CD14-positive monocyte (primary cell): ENCODE measurements around the gene LIG4. TPM values are rescaled to one million over a fixed set of nuclear protein-coding genes. Genes with fewer than 3 reads are reported as not detected.
A peak's percentile ranks its signal among the peaks of the same experiment; 100 is the strongest.

Experiments
- DNase-seq, 3 donors: peaks; one replicate each; pipeline ENCODE4 v3.0.0-alpha.2; 2011 to 2022
- H2AFZ ChIP-seq: 2 replicates; pipeline ENCODE4 v1.6.0; 2012; ENCODE audit warnings: mild to moderate bottlenecking, low read depth, low read length, inconsistent platforms; ENCODE audit not compliant: insufficient read depth, poor library complexity, severe bottlenecking
- H3K27ac ChIP-seq, 2 donors: 1 replicate in 1 of 2; 2 replicates in 1 of 2; pipeline ENCODE4 v1.5.1; 2012 to 2013; ENCODE audit warnings: low read length in 2 of 2, control low read depth in 1 of 2, inconsistent platforms in 1 of 2, low read depth in 1 of 2, mild to moderate bottlenecking in 1 of 2
- H3K27me3 ChIP-seq, 2 donors: one replicate each; pipeline versions ENCODE4 v1.6.0 to v1.6.1; 2011 to 2013; ENCODE audit warnings: low read length in 2 of 2; ENCODE audit not compliant: control insufficient read depth in 2 of 2, insufficient read depth in 2 of 2
- H3K36me3 ChIP-seq, 2 donors: replicated peaks in 1 of 2; 1 replicate in 1 of 2; 2 replicates in 1 of 2; pipeline versions ENCODE4 v1.5.1 to v1.6.1; 2012 to 2013; ENCODE audit warnings: low read length in 2 of 2, control low read depth in 1 of 2, inconsistent platforms in 1 of 2, mild to moderate bottlenecking in 1 of 2; ENCODE audit not compliant: insufficient read depth in 2 of 2, control insufficient read depth in 1 of 2
- H3K4me1 ChIP-seq, 2 donors: 1 replicate in 1 of 2; 2 replicates in 1 of 2; pipeline versions ENCODE4 v1.5.1 to v1.6.1; 2012 to 2013; ENCODE audit warnings: low read length in 2 of 2, control low read depth in 1 of 2, inconsistent platforms in 1 of 2, mild to moderate bottlenecking in 1 of 2, moderate library complexity in 1 of 2; ENCODE audit not compliant: insufficient read depth in 2 of 2, control insufficient read depth in 1 of 2
- H3K4me2 ChIP-seq: replicated peaks from 2 replicates; pipeline ENCODE3; 2012; ENCODE audit warnings: low read length, moderate library complexity, mild to moderate bottlenecking; ENCODE audit not compliant: poor library complexity, severe bottlenecking; ENCODE audit errors: extremely low read depth
- H3K4me3 ChIP-seq, 3 experiments: fragments of 200-600 bp in 1 of 3; sonication (generic) in 1 of 3; replicated peaks in 1 of 3; 1 replicate in 2 of 3; 2 replicates in 1 of 3; pipeline ENCODE4 v1.5.1; 2011 to 2013; ENCODE audit warnings: low read length in 3 of 3, mild to moderate bottlenecking in 3 of 3, control low read depth in 2 of 3, low read depth in 2 of 3, inconsistent platforms in 1 of 3, moderate library complexity in 1 of 3
- H3K79me2 ChIP-seq: 2 replicates; pipeline ENCODE4 v1.6.0; 2012; ENCODE audit warnings: mild to moderate bottlenecking, control low read depth, inconsistent platforms, low read length, moderate library complexity; ENCODE audit not compliant: insufficient read depth
- H3K9ac ChIP-seq: 2 replicates; pipeline ENCODE4 v1.6.0; 2017; ENCODE audit warnings: low read length, mild to moderate bottlenecking; ENCODE audit not compliant: insufficient read depth, poor library complexity, severe bottlenecking
- H3K9me3 ChIP-seq, 2 donors: replicated peaks in 1 of 2; 1 replicate in 1 of 2; 2 replicates in 1 of 2; pipeline versions ENCODE4 v1.5.1 to v1.6.1; 2012 to 2013; ENCODE audit warnings: low read length in 2 of 2, control low read depth in 1 of 2; ENCODE audit not compliant: control insufficient read depth in 1 of 2, insufficient read depth in 1 of 2
- H4K20me1 ChIP-seq: 2 replicates; pipeline ENCODE4 v1.6.0; 2012; ENCODE audit warnings: mild to moderate bottlenecking, low read length, control low read depth, moderate library complexity; ENCODE audit not compliant: insufficient read depth
- H3K27ac Mint-ChIP-seq, 7 donors: one replicate each; pipeline ENCODE4 v1.8.0; 2020; ENCODE audit warnings: mild to moderate bottlenecking in 7 of 7, mixed read lengths in 7 of 7, moderate library complexity in 6 of 7, inconsistent platforms in 2 of 7
- H3K27me3 Mint-ChIP-seq, 3 donors: one replicate each; pipeline ENCODE4 v1.8.0; 2021 to 2022; ENCODE audit warnings: low read depth in 3 of 3, mild to moderate bottlenecking in 3 of 3, mixed read lengths in 3 of 3, moderate library complexity in 3 of 3, inconsistent platforms in 1 of 3
- H3K36me3 Mint-ChIP-seq, 2 donors: one replicate each; pipeline ENCODE4 v1.8.0; 2020; ENCODE audit warnings: mixed read lengths in 2 of 2, inconsistent platforms in 1 of 2, mild to moderate bottlenecking in 1 of 2
- H3K4me1 Mint-ChIP-seq: one replicate; pipeline ENCODE4 v1.8.0; 2020; ENCODE audit warnings: mild to moderate bottlenecking, mixed read lengths
- H3K4me3 Mint-ChIP-seq, 2 donors: one replicate each; pipeline ENCODE4 v1.8.0; 2020; ENCODE audit warnings: mild to moderate bottlenecking in 2 of 2, mixed read lengths in 2 of 2, moderate library complexity in 1 of 2
- H3K9me3 Mint-ChIP-seq, 7 donors: one replicate each; pipeline ENCODE4 v1.8.0; 2020 to 2022; ENCODE audit warnings: mixed read lengths in 7 of 7, mild to moderate bottlenecking in 6 of 7, moderate library complexity in 6 of 7, inconsistent platforms in 2 of 7
- WGBS: methylation state at CpG from one replicate; pipeline ENCODE4 v1.1.5; 2013; ENCODE audit warnings: missing lambda C conversion rate; ENCODE audit not compliant: insufficient coverage; 5-methylcytosine and 5-hydroxymethylcytosine counted together
- intact Hi-C, 2 donors: fragments of 100-400 bp; cut with micrococcal nuclease; formaldehyde crosslinking; loops; one replicate each; pipeline versions ENCODE4 v1.15.0 to v1.15.1; 2023
- polyA plus RNA-seq, 3 donors: library from polyadenylated mRNA; depleted of rRNA in 1 of 3; unstranded in 2 of 3; stranded (reverse) in 1 of 3; fragments of 300-500 nt in 2 of 3; fragments of >200 nt in 1 of 3; fragmentation: Illumina TruSeq in 2 of 3; gene quantifications; 1 replicate in 2 of 3; 2 replicates in 1 of 3; pipeline ENCODE4 v1.2.3, GENCODE V29; 2012 to 2021
- TF ChIP-seq, protein P1 (sequence below): fragments of 200-600 bp; IDR thresholded peaks from one replicate; pipeline ENCODE4 v1.8.0; 2022; ENCODE audit warnings: antibody characterized with exemption, mild to moderate bottlenecking

Gene LIG4
- polyA plus RNA-seq, 3 donors = 3.7 to 6.2 (median 5.2) TPM

DNA sequence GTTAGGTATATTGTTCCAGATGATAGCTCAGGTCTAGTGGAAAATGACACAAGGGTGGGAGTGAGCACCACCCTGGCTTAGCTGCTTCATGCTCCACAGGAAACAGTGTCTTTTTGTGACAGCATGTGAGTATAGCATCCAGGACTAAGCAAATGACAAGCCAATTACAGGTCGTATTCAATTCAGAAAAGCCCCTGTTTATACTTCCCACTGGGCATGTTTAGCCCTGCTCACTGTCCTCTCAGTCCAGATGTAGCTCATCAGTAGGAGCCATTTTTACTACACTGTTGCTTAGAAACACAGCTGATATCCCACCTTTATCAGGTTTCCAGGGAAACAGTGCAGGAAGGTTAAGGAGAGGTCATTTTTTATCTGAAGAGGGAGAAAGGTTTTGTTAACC is 10.8 kb upstream of the LIG4 start:
- Mint-ChIP-seq H3K27me3 (no peaks in the 10 kb centered on the region), H3K27ac (peak overlapping the region in 2 of 7 donors; percentile 21 to 29), H3K36me3 (peaks cover 16 to 17% of the 10 kb centered on the region in 2 donors), H3K4me1 (peaks cover 12% of the 10 kb centered on the region), H3K9me3 (no peaks in the 10 kb centered on the region), H3K4me3 (no peak overlapping the region)
- Histone ChIP-seq H3K9me3 (no peaks in the 10 kb centered on the region), H3K27me3 (no peaks in the 10 kb centered on the region), H3K27ac (no peak overlapping the region), H3K79me2 (peaks cover 89% of the 10 kb centered on the region), H4K20me1 (peaks cover 38% of the 10 kb centered on the region), H3K9ac (no peak overlapping the region), H3K36me3 (peaks cover 10 to 23% of the 10 kb centered on the region in 2 donors), H3K4me2 (no peak overlapping the region), H3K4me1 (no peaks in the 10 kb centered on the region), H2AFZ (no peak overlapping the region), H3K4me3 (no peak overlapping the region)
- WGBS = 50% methylated on average over 1 of the region's 1 CpG
- TF ChIP-seq, protein P1, sequence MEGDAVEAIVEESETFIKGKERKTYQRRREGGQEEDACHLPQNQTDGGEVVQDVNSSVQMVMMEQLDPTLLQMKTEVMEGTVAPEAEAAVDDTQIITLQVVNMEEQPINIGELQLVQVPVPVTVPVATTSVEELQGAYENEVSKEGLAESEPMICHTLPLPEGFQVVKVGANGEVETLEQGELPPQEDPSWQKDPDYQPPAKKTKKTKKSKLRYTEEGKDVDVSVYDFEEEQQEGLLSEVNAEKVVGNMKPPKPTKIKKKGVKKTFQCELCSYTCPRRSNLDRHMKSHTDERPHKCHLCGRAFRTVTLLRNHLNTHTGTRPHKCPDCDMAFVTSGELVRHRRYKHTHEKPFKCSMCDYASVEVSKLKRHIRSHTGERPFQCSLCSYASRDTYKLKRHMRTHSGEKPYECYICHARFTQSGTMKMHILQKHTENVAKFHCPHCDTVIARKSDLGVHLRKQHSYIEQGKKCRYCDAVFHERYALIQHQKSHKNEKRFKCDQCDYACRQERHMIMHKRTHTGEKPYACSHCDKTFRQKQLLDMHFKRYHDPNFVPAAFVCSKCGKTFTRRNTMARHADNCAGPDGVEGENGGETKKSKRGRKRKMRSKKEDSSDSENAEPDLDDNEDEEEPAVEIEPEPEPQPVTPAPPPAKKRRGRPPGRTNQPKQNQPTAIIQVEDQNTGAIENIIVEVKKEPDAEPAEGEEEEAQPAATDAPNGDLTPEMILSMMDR = no peak
- intact Hi-C loops = loop anchor here in 1 of 2 donors (10.0 kb wide), 2 partner anchors 99 to 279 kb away; no protein-coding TSS in a partner anchor
- DNase-seq = no peak

DNA sequence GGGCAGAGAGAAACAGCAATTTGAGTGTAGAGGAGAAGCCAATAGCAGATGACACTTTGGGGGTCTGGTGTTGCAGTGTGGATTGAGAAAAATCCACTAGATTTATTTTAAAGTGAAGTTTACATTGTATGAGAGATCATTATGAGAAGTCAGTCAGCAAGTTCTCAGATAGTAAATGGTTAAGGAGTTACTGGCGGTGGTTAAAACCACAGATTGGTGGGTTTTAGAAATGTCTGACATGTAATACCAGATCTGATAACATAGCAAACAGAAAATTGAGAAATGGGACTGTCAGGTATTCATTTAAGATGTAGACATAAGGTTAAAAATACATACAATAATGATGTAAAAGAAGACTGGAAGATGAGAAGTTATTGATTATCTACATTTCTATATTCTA is 10.1 kb upstream of the LIG4 start:
- peak overlapping the region in 1 of 7 donors; percentile 7 for H3K27ac Mint-ChIP-seq
- H3K36me3 Mint-ChIP-seq = peaks cover 13 to 16% of the 10 kb centered on the region in 2 donors

More for the DNA sequence above, 10.1 kb upstream of the LIG4 start:
- Histone ChIP-seq H3K9me3 (no peaks in the 10 kb centered on the region), H2AFZ (no peak overlapping the region), H3K9ac (no peak overlapping the region), H3K36me3 (peaks cover 10 to 22% of the 10 kb centered on the region in 2 donors), H3K79me2 (peaks cover 95% of the 10 kb centered on the region), H3K4me2 (no peak overlapping the region), H3K27ac (no peak overlapping the region), H3K4me1 (no peaks in the 10 kb centered on the region), H3K27me3 (no peaks in the 10 kb centered on the region), H4K20me1 (peaks cover 39% of the 10 kb centered on the region), H3K4me3 (no peak overlapping the region)
- no peak for DNase-seq
- intact Hi-C loops = loop anchor here in 1 of 2 donors (10.0 kb wide), 2 partner anchors 99 to 279 kb away; no protein-coding TSS in a partner anchor
- H3K9me3 Mint-ChIP-seq = no peaks in the 10 kb centered on the region
- H3K4me3 Mint-ChIP-seq = no peak overlapping the region
- peaks cover 18% of the 10 kb centered on the region for H3K4me1 Mint-ChIP-seq
- no CpG with 5 or more reads among the region's 1 CpG for WGBS
- TF ChIP-seq, protein P1 = no peak
- no peaks in the 10 kb centered on the region for H3K27me3 Mint-ChIP-seq
